ENCODE measurements around the gene BMPR1A.
A peak's percentile ranks its signal among the peaks of the same experiment; 100 is the strongest.

The BMPR1A gene

GRCh38 chr10:86711513-86712316, 44.7 kb upstream of the BMPR1A start:
- peak overlapping the region; percentile 91 for H3K4me2 ChIP-seq (ENCODE audit: low read length)
- no peaks in the 10 kb centered on the region for H3K27me3 ChIP-seq (ENCODE audit: low read depth, low read length)
- no peak for TF ChIP-seq CTCF (IDR thresholded peaks at IDR 0.05; ENCODE audit: low read depth, low read length)
- no peak for TF ChIP-seq EZH2phosphoT487 (IDR thresholded peaks at IDR 0.05; ENCODE audit: low read depth)
- H3K27ac ChIP-seq (ENCODE audit: low read length) = peak overlapping the region; percentile 95
- H3K4me1 ChIP-seq (ENCODE audit: low read length) = peaks cover 8% of the 10 kb centered on the region; the same call in 1 of the 2 replicates
- H4K20me1 ChIP-seq (ENCODE audit: insufficient read depth, low read length) = no peaks in the 10 kb centered on the region
- peak overlapping the region; percentile 93 for H3K4me3 ChIP-seq (ENCODE audit: low read length)
- H3K36me3 ChIP-seq (replicated peaks; ENCODE audit: low read depth, low read length) = no peaks in the 10 kb centered on the region
- H3K79me2 ChIP-seq (ENCODE audit: low read length) = no peaks in the 10 kb centered on the region; the same call in 1 of the 2 replicates
- H2AFZ ChIP-seq (ENCODE audit: low read depth, low read length) = peak overlapping the region; percentile 79
- H3K9ac ChIP-seq (ENCODE audit: low read length) = peak overlapping the region; percentile 92
- H3K9me3 ChIP-seq (ENCODE audit: insufficient read depth, low read length) = no peaks in the 10 kb centered on the region

- H3K27ac ChIP-seq (ENCODE audit: low read length) = peak overlapping the region; percentile 95
Measured at GRCh38 chr10:86712317-86712707, 44.1 kb upstream of the BMPR1A start.

GRCh38 chr10:86715156-86715795, 41.1 kb upstream of the BMPR1A start:
- TF ChIP-seq EZH2phosphoT487 (IDR thresholded peaks at IDR 0.05; ENCODE audit: low read depth) (no peak), CTCF (IDR thresholded peaks at IDR 0.05; ENCODE audit: low read depth, low read length) (no peak)
- no peak overlapping the region for H2AFZ ChIP-seq (ENCODE audit: low read depth, low read length)
- H4K20me1 ChIP-seq (ENCODE audit: insufficient read depth, low read length) = no peaks in the 10 kb centered on the region
- peaks cover 8% of the 10 kb centered on the region; the same call in 1 of the 2 replicates for H3K4me1 ChIP-seq (ENCODE audit: low read length)
- H3K9ac ChIP-seq (ENCODE audit: low read length) = no peak overlapping the region
- H3K27me3 ChIP-seq (ENCODE audit: low read depth, low read length) = no peaks in the 10 kb centered on the region
- H3K9me3 ChIP-seq (ENCODE audit: insufficient read depth, low read length) = no peaks in the 10 kb centered on the region
- no peak overlapping the region for H3K27ac ChIP-seq (ENCODE audit: low read length)
- H3K4me2 ChIP-seq (ENCODE audit: low read length) = no peak overlapping the region
- H3K36me3 ChIP-seq (replicated peaks; ENCODE audit: low read depth, low read length) = no peaks in the 10 kb centered on the region
- no peak overlapping the region for H3K4me3 ChIP-seq (ENCODE audit: low read length)
- H3K79me2 ChIP-seq (ENCODE audit: low read length) = no peaks in the 10 kb centered on the region; the same call in 1 of the 2 replicates

More at GRCh38 chr10:86712317-86712707, 44.1 kb upstream of the BMPR1A start:
- Histone ChIP-seq H3K27me3 (ENCODE audit: low read depth, low read length) (no peaks in the 10 kb centered on the region), H3K9me3 (ENCODE audit: insufficient read depth, low read length) (no peaks in the 10 kb centered on the region), H3K4me3 (ENCODE audit: low read length) (peak overlapping the region; percentile 93), H3K36me3 (replicated peaks; ENCODE audit: low read depth, low read length) (no peaks in the 10 kb centered on the region), H3K4me2 (ENCODE audit: low read length) (peak overlapping the region; percentile 91), H3K9ac (ENCODE audit: low read length) (peak overlapping the region; percentile 92), H4K20me1 (ENCODE audit: insufficient read depth, low read length) (no peaks in the 10 kb centered on the region), H3K4me1 (ENCODE audit: low read length) (peaks cover 8% of the 10 kb centered on the region; the same call in 1 of the 2 replicates), H2AFZ (ENCODE audit: low read depth, low read length) (peak overlapping the region; percentile 79), H3K79me2 (ENCODE audit: low read length) (no peaks in the 10 kb centered on the region; the same call in 1 of the 2 replicates)
- TF ChIP-seq EZH2phosphoT487 (IDR thresholded peaks at IDR 0.05; ENCODE audit: low read depth) = no peak
- no peak for TF ChIP-seq CTCF (IDR thresholded peaks at IDR 0.05; ENCODE audit: low read depth, low read length)

- Histone ChIP-seq H3K4me1 (ENCODE audit: low read length) (peaks cover 4% of the 10 kb centered on the region; the same call in 1 of the 2 replicates), H3K4me3 (ENCODE audit: low read length) (no peak overlapping the region), H3K27me3 (ENCODE audit: low read depth, low read length) (no peaks in the 10 kb centered on the region), H4K20me1 (ENCODE audit: insufficient read depth, low read length) (no peaks in the 10 kb centered on the region), H3K79me2 (ENCODE audit: low read length) (no peaks in the 10 kb centered on the region; the same call in 1 of the 2 replicates), H3K27ac (ENCODE audit: low read length) (no peak overlapping the region), H2AFZ (ENCODE audit: low read depth, low read length) (no peak overlapping the region), H3K9me3 (ENCODE audit: insufficient read depth, low read length) (no peaks in the 10 kb centered on the region), H3K9ac (ENCODE audit: low read length) (no peak overlapping the region), H3K36me3 (replicated peaks; ENCODE audit: low read depth, low read length) (no peaks in the 10 kb centered on the region), H3K4me2 (ENCODE audit: low read length) (no peak overlapping the region)
- TF ChIP-seq EZH2phosphoT487 (IDR thresholded peaks at IDR 0.05; ENCODE audit: low read depth) = no peak
- no peak for TF ChIP-seq CTCF (IDR thresholded peaks at IDR 0.05; ENCODE audit: low read depth, low read length)
Measured at GRCh38 chr10:86715836-86716235, 40.6 kb upstream of the BMPR1A start.

All from OCI-LY3 (cell line).